GM12872 (cell line): Measurements from ENCODE around the gene ERP44.

Experiments
- CTCF ChIP-seq: IDR thresholded peaks from 3 replicates; pipeline ENCODE4 v1.5.1; 2011; ENCODE audit warnings: low read depth, mild to moderate bottlenecking, low read length, moderate library complexity; ENCODE audit not compliant: insufficient read depth

ERP44 gene

GRCh38 chr9:99971410-99971809 is 127.4 kb downstream of the ERP44 start:
- TF ChIP-seq CTCF: no peak

GRCh38 chr9:99970481-99970880 is 128.3 kb downstream of the ERP44 start:
- no peak for TF ChIP-seq CTCF

GRCh38 chr9:99967457-99967856 is 131.3 kb downstream of the ERP44 start:
- TF ChIP-seq CTCF: no peak

DNA sequence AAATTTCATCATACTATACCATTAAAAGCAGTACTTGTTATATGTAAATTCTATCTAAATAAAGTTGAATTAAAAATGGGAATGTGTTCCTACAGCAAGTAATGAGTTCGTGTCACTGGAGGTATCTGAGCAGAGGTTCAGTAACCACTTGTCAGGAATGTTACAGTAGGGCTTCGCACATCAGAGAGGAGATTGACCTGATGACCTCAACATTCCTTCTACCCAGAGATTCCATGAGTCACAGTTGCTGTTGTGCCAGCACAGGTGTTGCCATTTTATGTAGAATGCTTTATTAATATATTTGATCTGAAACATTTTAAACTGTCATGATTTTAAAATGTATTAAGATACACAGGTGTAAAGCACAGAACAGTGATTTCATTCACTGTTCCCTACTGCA is 132.1 kb downstream of the ERP44 start:
- no peak for TF ChIP-seq CTCF

GRCh38 chr9:99966001-99966400 is 132.8 kb downstream of the ERP44 start:
- no peak for TF ChIP-seq CTCF

GRCh38 chr9:99964336-99964735 is 134.5 kb downstream of the ERP44 start:
- no peak for TF ChIP-seq CTCF

- no peak for TF ChIP-seq CTCF
These were observed 136.0 kb downstream of the ERP44 start for GRCh38 chr9:99962680-99963261.

DNA sequence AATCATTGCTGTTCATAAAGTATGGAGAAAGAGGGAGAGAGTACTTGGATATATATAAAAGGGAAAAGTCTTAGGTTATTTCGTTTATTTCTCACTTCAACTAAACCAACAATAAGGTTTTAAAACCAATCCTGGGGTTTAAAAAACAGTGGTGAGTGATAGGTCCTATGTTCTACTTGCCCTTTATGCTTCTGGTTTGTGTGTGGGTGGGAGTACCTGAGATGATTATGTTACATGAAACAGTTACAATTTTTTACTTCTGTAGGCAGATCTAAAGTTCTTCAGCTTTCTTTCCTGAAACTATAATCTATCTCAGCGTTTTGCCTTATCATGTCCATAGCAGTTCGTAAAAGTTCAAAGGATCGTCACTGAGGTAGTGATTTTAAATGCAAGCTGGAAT is 143.2 kb downstream of the ERP44 start:
- TF ChIP-seq CTCF: no peak
